Gastrocnemius medialis (tissue), 4 donors: Measurements from ENCODE around the gene IGLL1. TPM values are rescaled to one million over a fixed set of nuclear protein-coding genes. Genes with fewer than 3 reads are reported as not detected.
"Not testable (repeated sequence)": the region's sequence is repeated elsewhere in the genome, so short reads cannot be mapped to it uniquely, and the experiment has no call there.

Experiments used
- ATAC-seq, 2 donors: fragments of 150-250 bp; one replicate each; pipeline ENCODE4 v1.9.1; 2016
- DNase-seq, 2 donors: peaks; one replicate each; pipeline ENCODE4 v3.0.0-alpha.2; 2019
- H3K27ac ChIP-seq, 4 donors: fragments of 200-600 bp; sonication (generic); 1 replicate in 1 of 4; 2 replicates in 3 of 4; pipeline ENCODE4 v1.5.1; 2016 to 2018; ENCODE audit warnings: mild to moderate bottlenecking in 2 of 4, moderate library complexity in 1 of 4
- H3K27me3 ChIP-seq, 3 donors: fragments of 200-600 bp; sonication (generic) in 2 of 3; 1 replicate in 1 of 3; 2 replicates in 2 of 3; pipeline versions ENCODE4 v1.5.1 to v1.6.0; 2016 to 2019; ENCODE audit warnings: mild to moderate bottlenecking in 1 of 3, moderate library complexity in 1 of 3
- H3K36me3 ChIP-seq, 2 donors: fragments of 200-600 bp; sonication (generic) in 1 of 2; one replicate each; pipeline ENCODE4 v1.5.1; 2017 to 2018
- H3K4me1 ChIP-seq, 2 donors: fragments of 200-600 bp; sonication (generic) in 1 of 2; one replicate each; pipeline ENCODE4 v1.5.1; 2016 to 2017; ENCODE audit warnings: mild to moderate bottlenecking in 2 of 2
- H3K4me3 ChIP-seq, 4 donors: fragments of 200-600 bp; sonication (generic) in 3 of 4; 1 replicate in 1 of 4; 2 replicates in 3 of 4; pipeline ENCODE4 v1.5.1; 2016 to 2019; ENCODE audit warnings: mild to moderate bottlenecking in 2 of 4
- H3K9me3 ChIP-seq, 3 donors: fragments of 200-600 bp; sonication (generic) in 2 of 3; 1 replicate in 1 of 3; 2 replicates in 2 of 3; pipeline ENCODE4 v1.5.1; 2016 to 2019
- POLR2A ChIP-seq, 2 donors: fragments of 450-650 bp; IDR thresholded peaks; one replicate each; pipeline ENCODE4 v1.6.1; 2017; ENCODE audit warnings: antibody characterized with exemption in 2 of 2, mild to moderate bottlenecking in 2 of 2, moderate library complexity in 2 of 2
- in situ Hi-C, 4 donors: fragments of 200-750 bp; cut with MboI; loops; one replicate each; pipeline versions ENCODE4 v1.15.0 to v1.8.0; 2017; ENCODE audit warnings: low sequenced_read_pairs in 4 of 4
- intact Hi-C: fragments of 100-400 bp; cut with DNase I; formaldehyde crosslinking; loops from one replicate; pipeline ENCODE4 v1.15.1; 2023; ENCODE audit warnings: low total_unique reads
- total RNA-seq, 4 donors: library from RNA; depleted of rRNA; stranded (reverse); fragments of >200 nt; gene quantifications; one replicate each; pipeline versions ENCODE4 v1.1.0 to v1.2.3, GENCODE V29; 2016
- TF ChIP-seq, protein P1 (sequence below), 5 experiments: fragments of 450-650 bp in 3 of 5; fragments of 200-600 bp in 2 of 5; sonication (generic) in 2 of 5; IDR thresholded peaks in 4 of 5; conservative IDR thresholded peaks in 1 of 5; 1 replicate in 4 of 5; 2 replicates in 1 of 5; pipeline ENCODE4 v1.5.1; 2016 to 2019; ENCODE audit warnings: antibody characterized with exemption in 5 of 5, mild to moderate bottlenecking in 3 of 5, moderate library complexity in 3 of 5

The IGLL1 gene
- total RNA-seq = not detected

DNA sequence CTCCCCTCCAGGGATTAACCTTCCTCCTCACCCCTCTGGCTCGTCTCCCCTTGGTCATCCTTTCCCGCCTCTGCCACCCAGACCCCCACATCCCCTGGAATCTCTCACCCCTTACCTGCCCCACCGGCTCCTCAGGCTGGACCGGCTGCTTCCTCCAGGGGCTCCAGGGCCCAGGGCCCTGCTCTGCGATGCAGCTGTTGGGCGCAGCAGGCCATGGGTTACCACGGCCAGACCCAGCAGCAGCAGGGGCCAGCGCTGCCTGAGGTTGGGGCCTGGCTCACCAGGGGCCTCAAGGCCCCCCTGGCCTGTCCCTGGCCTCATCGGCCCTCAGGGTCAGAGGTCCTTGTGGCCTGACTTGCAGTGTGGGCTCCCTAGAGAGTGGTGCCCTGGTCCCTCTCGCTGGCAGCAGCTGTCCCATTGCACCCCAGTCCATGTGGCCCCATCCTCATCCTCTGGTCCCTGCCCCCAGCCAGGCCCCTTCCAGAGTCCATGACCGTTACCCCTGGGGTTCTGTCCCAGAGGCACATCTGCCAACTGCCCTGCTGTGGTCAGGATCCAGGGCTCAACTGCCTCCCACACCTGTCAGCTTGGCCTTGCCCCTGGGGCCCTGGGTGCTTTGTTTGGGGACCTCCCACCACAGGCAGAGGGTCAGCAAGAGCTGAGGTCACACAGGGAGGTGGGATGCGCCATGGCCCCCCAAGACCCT, at the start of gene IGLL1:
IGLL1 (minus strand) TSS at position 421 of the 706 bp plus-strand sequence; CDS start at position 321, 100 bp downstream.
- Histone ChIP-seq H3K27ac (no peak within 1 kb of the TSS), H3K4me1 (no peaks in the 10 kb centered on the region), H3K27me3 (no peaks in the 10 kb centered on the region), H3K4me3 (no peak within 1 kb of the TSS), H3K36me3 (no peaks in the 10 kb centered on the region), H3K9me3 (no peaks in the 10 kb centered on the region)
- in situ Hi-C loops (no loop called here), intact Hi-C loops (no loop called here)
- ATAC-seq (no peak), DNase-seq (no peak)
- no peak for TF ChIP-seq POLR2A (IDR thresholded peaks at IDR 0.05)
- TF ChIP-seq, protein P1, sequence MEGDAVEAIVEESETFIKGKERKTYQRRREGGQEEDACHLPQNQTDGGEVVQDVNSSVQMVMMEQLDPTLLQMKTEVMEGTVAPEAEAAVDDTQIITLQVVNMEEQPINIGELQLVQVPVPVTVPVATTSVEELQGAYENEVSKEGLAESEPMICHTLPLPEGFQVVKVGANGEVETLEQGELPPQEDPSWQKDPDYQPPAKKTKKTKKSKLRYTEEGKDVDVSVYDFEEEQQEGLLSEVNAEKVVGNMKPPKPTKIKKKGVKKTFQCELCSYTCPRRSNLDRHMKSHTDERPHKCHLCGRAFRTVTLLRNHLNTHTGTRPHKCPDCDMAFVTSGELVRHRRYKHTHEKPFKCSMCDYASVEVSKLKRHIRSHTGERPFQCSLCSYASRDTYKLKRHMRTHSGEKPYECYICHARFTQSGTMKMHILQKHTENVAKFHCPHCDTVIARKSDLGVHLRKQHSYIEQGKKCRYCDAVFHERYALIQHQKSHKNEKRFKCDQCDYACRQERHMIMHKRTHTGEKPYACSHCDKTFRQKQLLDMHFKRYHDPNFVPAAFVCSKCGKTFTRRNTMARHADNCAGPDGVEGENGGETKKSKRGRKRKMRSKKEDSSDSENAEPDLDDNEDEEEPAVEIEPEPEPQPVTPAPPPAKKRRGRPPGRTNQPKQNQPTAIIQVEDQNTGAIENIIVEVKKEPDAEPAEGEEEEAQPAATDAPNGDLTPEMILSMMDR (IDR thresholded peaks at IDR 0.05 in 4 of 5, conservative IDR thresholded peaks at IDR 0.05 in 1 of 5) = no peak

DNA sequence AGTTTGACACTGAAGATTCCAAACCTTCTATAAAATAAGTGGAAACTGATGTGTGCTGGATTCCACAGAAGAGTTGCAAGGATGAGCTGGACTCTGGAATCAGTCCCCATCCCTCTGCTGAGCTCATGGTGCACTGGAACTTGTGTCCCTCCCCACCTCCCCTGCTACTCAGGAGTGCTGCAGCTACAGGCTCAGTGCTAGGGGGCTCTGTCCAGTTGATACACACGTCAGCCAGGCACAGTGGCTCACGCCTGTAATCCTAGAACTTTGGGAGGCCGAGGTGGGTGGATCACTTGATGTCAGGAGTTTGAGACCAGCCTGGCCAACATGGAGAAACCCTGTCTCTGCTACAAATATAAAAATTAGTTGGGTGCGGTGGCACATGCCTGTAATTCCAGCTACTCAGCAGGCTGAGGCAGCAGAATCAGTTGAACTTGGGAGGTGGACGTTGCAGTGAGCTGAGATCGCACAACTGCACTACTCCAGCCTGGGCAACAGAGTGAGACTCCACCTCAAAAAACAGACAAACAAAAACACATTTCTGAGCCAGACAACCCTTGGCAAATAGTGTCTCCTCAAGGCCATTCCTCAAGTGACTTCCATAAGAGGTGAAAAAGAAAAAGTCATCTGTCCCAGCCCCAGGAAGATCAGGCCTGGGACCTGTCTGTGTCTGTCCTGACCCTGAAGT, 48.1 kb upstream of the IGLL1 start:
- DNase-seq, in situ Hi-C loops, H3K4me1 ChIP-seq, H3K27me3 ChIP-seq, H3K36me3 ChIP-seq, H3K9me3 ChIP-seq, ATAC-seq, H3K27ac ChIP-seq, H3K4me3 ChIP-seq: not testable (repeated sequence)
- intact Hi-C loops = loop anchor here (5.0 kb wide), 2 partner anchors 139 to 219 kb away; partner anchors contain the start of gene CHCHD10

DNA sequence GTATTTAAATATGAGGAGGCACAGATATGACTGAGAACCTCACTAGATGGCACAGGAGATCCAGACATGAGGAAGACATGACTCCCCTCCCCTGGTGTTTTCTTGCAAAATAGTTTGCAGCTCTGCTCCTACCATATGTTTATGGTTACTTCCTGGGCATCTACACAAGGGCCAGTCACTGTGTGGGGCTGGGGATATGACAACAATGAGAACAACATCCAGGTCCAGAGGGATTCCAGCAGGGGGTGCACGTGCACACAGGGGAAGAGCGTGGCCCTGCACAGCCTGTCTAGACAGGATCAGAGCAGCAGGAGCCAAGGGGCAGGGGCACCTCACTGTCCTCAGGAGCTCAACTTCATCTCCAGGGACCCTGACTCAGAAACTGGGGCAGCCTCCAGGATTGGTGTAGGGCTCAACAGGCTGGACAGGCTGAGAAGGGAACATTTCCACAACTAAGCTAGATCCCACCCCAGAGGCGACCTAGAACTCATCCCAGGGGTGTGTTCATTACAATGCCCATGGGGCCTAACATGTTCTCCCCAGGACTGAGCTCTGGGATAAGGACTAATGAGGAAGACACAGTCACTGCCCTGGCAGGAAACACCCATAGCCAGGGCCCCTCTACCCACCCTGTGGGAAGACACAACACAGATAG, 47.4 kb upstream of the IGLL1 start:
- TF ChIP-seq, protein P1 (IDR thresholded peaks at IDR 0.05 in 4 of 5, conservative IDR thresholded peaks at IDR 0.05 in 1 of 5) = peak in 4 of 5 experiments; percentile 33 to 59 (median 38)
- H3K27me3 ChIP-seq, H3K4me1 ChIP-seq, H3K4me3 ChIP-seq, H3K9me3 ChIP-seq, H3K27ac ChIP-seq, in situ Hi-C loops, H3K36me3 ChIP-seq: not testable (repeated sequence)
- ATAC-seq (peak; percentile 73 to 86), DNase-seq (peak; percentile 11 to 60)
- intact Hi-C loops = loop anchor here (5.0 kb wide), 2 partner anchors 140 to 220 kb away; partner anchors contain the start of gene CHCHD10

DNA sequence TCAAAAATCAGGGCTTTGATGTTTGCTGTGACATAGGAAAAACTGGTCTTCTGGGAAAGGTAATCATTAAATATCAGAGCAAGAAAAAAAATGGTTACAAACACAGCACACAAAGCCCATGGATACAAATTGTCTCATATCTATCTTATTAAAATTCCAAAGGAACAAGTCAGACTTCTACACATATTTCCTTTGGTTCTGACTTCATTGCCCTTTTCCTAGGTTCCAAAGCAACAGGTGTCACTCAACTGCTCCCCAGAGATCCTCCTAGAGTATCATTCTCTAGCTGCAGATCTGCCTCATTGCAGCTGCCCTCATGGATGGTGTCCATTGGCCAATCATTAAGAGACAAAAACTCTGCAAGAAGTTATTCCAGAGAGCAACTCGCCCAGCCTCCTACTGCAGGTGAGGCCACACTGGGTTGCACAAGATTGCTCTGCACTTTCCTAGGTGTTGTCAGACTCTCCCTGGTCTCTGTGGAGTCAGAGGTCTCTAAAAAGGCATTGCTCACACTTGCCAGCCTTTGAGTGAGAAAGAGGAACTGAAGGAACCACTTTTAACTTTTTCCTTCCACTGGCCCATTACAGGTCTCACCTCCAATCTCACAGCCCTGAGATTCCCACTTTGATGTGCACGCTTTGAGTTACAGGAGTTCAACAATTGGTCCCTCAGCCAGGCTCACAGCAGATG, 46.3 kb upstream of the IGLL1 start:
- Histone ChIP-seq H3K27me3 (no peaks in the 10 kb centered on the region), H3K4me1 (peaks cover 0 to 6% of the 10 kb centered on the region in 2 donors), H3K4me3 (no peak overlapping the region), H3K36me3 (no peaks in the 10 kb centered on the region), H3K9me3 (no peaks in the 10 kb centered on the region), H3K27ac (no peak overlapping the region)
- in situ Hi-C loops = no loop called here
- intact Hi-C loops = loop anchor here (5.0 kb wide), 2 partner anchors 141 to 221 kb away; partner anchors contain the start of gene CHCHD10
- TF ChIP-seq, protein P1 (IDR thresholded peaks at IDR 0.05 in 4 of 5, conservative IDR thresholded peaks at IDR 0.05 in 1 of 5) = no peak
- TF ChIP-seq POLR2A (IDR thresholded peaks at IDR 0.05) = no peak
- DNase-seq = no peak
- ATAC-seq = no peak
